Gastroesophageal sphincter (tissue), 3 donors: ENCODE measurements around the gene PTPRD.

Experiments
- EP300 ChIP-seq: sonication (generic); formaldehyde crosslinking; IDR thresholded peaks from one replicate; pipeline ENCODE4 v1.6.1; 2017; ENCODE audit warnings: antibody characterized with exemption, mild to moderate bottlenecking
- POLR2A ChIP-seq, 2 donors: fragments of 450-650 bp; IDR thresholded peaks; one replicate each; pipeline ENCODE4 v1.6.1; 2017; ENCODE audit warnings: antibody characterized with exemption in 2 of 2, mild to moderate bottlenecking in 2 of 2, moderate library complexity in 1 of 2
- TF ChIP-seq, protein P1 (sequence below), 4 experiments: fragments of 200-600 bp in 2 of 4; fragments of 450-650 bp in 2 of 4; sonication (generic) in 1 of 4; IDR thresholded peaks; one replicate each; pipeline ENCODE4 v1.5.1; 2017 to 2019; ENCODE audit warnings: antibody characterized with exemption in 4 of 4, mild to moderate bottlenecking in 2 of 4, moderate library complexity in 2 of 4

DNA sequence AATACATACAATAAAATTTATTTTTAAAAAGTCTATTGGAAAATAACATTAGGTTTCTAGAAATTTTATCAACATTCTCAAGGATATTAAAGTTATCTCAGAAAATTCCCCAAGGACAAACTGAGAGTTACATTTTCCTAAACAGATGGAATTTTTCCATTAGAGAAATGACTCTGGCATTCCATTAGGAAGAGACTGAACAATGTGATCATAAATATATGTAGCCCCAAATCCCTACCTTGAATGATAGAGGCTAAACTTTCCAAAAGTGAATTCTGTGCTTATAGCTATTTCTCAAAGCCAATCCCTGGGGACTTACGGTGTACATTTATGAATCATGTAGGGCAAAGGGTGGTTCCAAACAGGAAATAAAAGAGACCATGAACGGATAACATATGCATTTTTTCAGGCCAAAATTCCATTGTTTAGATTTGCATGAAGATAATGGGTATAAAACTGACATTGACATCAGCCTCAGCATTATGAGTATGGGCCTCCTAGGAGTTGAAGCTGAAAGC, 1632.2 kb downstream of the PTPRD start:
- TF ChIP-seq, protein P1, sequence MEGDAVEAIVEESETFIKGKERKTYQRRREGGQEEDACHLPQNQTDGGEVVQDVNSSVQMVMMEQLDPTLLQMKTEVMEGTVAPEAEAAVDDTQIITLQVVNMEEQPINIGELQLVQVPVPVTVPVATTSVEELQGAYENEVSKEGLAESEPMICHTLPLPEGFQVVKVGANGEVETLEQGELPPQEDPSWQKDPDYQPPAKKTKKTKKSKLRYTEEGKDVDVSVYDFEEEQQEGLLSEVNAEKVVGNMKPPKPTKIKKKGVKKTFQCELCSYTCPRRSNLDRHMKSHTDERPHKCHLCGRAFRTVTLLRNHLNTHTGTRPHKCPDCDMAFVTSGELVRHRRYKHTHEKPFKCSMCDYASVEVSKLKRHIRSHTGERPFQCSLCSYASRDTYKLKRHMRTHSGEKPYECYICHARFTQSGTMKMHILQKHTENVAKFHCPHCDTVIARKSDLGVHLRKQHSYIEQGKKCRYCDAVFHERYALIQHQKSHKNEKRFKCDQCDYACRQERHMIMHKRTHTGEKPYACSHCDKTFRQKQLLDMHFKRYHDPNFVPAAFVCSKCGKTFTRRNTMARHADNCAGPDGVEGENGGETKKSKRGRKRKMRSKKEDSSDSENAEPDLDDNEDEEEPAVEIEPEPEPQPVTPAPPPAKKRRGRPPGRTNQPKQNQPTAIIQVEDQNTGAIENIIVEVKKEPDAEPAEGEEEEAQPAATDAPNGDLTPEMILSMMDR (IDR thresholded peaks at IDR 0.05) = no peak
- no peak for TF ChIP-seq POLR2A (IDR thresholded peaks at IDR 0.05)
- no peak for TF ChIP-seq EP300
